Stimulated activated CD8-positive, alpha-beta memory T cell treated with anti-CD3 and anti-CD28 coated beads, Interleukin-15, amount 100 ng/mL, for 4 hours (primary cell): ENCODE measurements around the gene USF2.

Experiments used
- DNase-seq, 2 donors: peaks; one replicate each; pipeline ENCODE4 v3.0.0-alpha.2; 2020; ENCODE audit warnings: low read depth in 2 of 2

The USF2 gene

DNA sequence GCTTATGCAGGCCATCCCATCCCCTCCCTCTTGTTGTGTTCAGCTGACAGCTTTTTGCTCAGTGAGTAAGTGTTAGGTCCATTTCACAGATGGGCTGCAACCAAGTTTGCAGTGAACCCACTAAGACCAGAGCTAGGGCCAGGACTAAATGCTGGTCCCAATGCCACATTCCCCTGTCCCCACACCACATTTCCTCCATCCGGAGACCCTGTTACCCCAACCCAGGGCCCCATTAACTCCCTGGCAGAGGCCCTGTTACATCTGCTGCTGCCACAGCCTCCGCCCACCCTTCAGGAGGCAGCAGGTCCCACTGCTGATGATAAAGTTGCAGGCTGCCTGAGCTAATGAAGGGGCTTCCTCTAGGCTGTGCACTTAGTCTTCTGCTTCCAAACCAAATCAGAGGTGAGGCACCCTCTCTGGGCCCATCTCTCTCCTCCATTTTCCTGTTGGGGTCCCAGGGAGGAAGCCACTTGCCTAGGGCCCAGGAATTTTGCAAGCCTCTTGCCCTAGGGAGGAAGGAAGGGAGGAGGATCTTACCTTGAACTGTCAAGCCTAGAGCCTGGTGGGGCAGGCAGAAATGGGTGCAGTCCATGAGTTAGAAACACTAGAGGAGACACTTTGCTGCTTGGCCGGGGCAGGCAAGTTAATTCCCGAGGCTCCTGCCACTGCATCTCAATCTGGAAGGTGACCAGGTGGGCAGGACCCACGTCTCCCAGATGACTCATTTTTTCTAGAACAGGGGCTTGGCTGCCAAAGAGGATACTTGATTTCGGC is 3.4 kb upstream of the USF2 start:
- no peak for DNase-seq

DNA sequence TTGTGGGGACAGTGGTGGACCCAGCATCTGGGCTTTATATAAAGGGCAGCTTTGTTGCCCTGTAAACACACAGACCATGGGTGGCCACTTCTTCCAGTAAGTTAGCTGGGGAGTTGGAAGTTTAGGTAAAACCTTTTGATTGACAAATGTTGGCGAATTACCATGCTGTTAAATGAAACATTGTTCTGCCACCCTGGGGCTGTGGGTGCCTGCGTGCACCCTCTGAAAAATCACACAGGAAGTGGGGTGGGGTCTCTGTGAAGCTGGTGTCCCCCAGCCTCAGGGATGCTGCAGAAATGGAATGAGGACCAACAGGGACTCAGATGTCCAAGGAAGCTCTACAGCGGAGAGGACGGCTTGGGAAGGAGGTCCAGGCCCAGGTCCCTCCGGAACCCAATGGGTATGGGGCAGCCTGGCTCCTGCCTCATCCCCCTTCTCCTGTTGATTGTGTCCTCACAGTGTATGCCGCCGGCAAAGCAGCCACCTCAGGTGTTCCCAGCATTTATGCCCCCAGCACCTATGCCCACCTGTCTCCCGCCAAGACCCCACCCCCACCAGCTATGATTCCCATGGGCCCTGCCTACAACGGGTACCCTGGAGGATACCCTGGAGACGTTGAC is 2.8 kb upstream of the USF2 start:
- DNase-seq: no peak

DNA sequence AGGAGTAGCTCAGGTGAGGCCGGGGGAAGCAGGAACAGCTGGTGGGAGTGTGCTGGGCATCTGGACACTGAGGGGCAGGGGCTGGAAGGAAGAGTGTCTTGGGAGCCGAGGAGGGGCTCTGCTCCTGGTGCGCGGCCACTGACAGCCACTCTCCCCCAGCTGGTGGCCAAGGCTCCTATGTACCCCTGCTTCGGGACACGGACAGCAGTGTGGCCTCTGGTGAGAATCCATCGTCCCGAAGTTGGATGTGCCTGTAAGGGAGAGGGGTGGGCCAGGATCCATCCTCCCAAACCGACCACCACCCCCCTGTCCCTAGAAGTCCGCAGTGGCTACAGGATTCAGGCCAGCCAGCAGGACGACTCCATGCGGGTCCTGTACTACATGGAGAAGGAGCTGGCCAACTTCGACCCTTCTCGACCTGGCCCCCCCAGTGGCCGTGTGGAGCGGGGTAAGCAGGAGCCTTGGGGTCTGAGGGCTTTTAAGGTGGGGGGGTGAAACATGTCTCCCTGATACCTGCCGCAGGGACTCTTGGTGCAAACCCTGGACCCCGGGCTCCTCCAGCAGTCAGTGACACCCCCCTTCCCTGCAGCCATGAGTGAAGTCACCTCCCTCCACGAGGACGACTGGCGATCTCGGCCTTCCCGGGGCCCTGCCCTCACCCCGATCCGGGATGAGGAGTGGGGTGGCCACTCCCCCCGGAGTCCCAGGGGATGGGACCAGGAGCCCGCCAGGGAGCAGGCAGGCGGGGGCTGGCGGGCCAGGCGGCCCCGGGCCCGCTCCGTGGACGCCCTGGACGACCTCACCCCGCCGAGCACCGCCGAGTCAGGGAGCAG is 2.0 kb upstream of the USF2 start:
- no peak for DNase-seq

DNA sequence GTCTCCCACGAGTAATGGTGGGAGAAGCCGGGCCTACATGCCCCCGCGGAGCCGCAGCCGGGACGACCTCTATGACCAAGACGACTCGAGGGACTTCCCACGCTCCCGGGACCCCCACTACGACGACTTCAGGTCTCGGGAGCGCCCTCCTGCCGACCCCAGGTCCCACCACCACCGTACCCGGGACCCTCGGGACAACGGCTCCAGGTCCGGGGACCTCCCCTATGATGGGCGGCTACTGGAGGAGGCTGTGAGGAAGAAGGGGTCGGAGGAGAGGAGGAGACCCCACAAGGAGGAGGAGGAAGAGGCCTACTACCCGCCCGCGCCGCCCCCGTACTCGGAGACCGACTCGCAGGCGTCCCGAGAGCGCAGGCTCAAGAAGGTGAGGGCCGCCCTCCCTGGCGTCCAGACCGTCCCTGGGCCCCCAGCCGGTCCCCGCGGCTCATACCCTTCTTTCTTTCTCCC is 1.4 kb upstream of the USF2 start:
- peak in 1 of 2 donors; percentile 29 for DNase-seq

DNA sequence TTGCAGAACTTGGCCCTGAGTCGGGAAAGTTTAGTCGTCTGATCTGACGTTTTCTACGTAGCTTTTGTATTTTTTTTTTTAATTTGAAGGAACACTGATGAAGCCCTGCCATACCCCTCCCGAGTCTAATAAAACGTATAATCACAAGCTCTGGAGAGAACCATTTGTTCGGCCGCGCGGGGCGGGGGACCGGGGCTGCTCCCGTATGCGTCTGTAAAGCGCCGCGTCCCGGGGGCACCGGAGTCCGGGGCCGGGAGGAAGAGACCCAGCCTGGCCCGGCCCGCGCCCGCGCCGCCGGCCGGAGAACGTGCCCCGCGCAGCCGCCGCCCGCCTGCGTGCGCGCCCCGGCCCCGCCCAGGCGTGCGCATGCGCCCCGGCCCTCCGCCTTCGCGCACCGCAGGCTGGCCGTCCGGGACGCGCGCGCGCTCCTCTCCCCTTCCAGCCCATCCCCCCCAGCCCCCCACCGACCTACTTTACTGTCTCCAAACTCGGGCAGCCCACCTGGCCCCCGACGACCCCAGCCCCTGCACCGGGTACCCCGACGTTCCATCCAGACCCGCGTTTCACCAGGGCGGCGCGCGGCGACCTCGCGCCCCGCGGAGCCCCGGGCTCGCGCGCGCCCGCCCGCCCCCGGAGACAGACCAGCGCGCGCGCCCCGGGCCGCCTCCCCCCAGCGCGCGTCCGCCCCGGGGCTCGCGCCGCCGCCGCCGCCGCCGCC is 785 bp upstream of the USF2 start:
- DNase-seq: peak in 1 of 2 donors; percentile 60

DNA sequence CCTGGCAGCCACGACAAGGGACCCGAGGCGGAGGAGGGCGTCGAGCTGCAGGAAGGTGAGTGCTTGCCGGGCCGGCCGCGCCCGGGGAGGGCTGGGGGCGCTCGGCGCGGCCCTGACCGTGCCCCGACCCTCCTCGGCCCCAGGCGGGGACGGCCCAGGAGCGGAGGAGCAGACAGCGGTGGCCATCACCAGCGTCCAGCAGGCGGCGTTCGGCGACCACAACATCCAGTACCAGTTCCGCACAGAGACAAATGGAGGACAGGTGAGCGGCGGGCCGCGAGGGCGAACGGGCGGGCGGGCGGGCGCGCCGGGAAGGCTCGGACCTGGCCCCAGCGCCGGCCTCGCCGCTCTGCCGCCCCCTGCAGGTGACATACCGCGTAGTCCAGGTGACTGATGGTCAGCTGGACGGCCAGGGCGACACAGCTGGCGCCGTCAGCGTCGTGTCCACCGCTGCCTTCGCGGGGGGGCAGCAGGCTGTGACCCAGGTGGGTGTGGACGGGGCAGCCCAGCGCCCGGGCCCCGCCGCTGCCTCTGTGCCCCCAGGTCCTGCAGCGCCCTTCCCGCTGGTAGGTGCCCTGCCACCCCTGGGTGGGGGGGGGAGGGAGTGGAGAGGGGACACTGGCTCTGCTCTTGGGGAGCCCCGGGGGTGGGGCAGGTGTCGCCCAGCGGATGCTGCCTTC is 816 bp downstream of the USF2 start:
- DNase-seq: peak in 1 of 2 donors; percentile 56

DNA sequence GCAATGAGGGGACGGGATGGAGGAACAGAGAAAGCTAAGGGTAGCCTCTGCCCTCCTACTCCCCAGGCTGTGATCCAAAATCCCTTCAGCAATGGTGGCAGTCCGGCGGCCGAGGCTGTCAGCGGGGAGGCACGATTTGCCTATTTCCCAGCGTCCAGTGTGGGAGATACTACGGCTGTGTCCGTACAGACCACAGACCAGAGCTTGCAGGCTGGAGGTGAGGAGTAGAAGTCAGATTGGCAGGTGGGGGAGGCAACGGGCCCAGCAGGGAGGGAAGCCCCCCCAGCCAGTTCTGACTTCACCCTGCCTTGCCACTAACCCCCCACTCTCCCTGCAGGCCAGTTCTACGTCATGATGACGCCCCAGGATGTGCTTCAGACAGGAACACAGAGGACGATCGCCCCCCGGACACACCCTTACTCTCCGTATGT is 1.6 kb downstream of the USF2 start:
- no peak for DNase-seq

DNA sequence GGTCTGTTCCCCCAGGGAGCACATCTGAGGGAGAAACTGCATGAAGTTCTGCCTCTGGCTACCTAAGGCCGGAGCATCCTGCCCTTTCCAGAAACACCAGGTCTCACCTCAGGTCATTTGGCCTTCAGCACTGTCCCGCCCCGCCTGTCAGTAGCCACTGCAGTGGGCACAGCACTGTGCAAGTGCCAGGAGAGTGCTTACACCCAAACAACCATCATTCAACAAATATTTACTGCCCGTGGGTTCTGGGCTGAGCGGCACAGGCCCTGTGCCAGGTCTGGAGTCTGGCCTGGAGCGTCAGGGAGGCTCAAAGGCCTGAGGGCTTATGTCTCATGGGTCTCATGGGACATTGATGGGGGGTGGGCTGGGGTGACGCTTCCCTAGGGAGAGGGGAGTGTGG is 2.8 kb downstream of the USF2 start:
- DNase-seq: no peak

DNA sequence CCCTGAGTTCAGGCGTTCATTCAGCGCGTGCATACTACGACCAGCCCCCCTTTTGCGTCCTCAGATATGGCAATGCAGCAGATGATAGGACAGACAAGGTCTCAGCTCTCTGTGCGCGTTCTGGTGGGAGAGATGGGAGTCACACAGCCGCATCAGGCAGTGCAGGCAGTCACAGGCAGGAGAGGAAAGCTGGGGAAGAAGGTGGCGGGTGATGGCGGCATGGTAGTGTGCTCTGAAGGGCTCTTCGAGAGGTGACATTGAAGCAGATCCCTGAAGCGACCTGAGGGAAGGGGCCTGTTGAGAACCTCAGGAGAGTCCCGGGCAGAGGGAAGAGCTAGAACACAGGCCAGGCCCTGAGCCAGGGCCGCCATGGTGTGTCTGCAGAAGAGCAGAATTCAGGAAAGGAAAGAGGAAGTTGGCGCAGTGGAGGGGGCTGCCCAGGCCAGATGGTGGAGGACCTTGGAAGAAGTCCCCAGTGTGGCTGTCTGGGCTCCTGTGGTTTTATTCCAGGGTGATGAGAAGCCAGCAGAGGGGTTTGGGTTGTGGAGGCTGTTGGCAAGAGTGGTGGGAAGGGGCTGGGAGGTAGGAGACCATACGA is 3.5 kb downstream of the USF2 start:
- no peak for DNase-seq

DNA sequence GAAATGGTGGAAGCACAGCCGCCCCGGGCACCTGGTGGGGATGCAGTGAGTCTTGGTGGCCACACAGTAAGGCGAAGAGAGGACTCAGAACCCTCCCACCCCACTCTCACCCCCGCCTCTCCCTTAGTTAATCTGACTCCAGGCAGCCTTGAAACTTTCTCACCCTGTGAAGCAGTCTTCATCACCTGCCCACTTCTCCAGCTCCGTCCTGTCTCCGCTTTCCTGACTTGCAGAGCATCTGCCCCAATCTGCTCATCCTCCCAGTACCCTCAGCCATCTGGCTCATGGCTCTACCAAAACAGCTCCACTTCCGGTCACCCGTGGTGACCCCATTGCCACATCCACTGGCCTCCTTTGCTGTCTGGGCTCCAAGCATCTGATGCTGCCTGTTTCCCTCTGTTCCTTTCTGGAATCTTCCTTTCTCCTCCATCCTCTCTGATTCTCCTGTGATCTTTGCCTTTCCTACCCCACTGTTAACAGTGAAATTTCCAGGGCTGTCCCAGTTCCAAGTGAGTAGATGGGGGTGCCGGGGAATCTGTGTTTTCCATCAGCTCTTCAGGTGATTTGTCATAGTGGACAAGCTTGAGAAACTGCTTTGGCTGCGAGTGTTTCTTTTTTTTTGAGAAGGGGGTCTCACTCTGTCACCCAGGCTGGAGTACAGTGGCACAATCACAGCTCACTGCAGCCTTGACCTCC is 4.3 kb downstream of the USF2 start:
- no peak for DNase-seq

DNA sequence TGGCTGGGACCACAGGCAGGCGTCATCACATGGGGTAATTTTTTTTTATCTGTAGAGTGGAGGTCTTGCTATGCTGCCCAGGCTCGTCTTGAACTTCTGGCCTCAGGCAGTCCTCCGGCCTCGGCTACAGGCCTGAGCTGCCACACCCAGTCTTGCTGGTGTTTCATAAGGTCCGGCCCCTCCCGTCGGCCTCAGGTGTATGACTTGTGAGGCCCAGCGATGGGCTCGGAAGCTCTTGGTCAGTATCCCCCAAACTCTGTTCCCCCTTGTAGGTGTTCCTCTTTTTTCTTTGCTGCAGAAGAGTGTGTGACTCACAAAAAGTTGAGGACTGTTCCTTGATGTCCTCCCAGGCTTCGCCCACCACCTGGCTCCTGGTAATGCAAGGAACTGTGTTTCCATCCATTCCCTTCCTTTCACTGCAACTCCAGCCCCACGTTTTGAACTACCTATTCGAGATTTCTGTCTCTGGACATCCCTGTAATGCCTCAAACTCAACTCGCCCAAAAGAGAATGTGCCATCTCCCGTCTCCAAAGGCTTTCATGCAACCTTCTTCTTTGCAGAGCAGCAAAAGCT is 5.0 kb downstream of the USF2 start:
- no peak for DNase-seq

DNA sequence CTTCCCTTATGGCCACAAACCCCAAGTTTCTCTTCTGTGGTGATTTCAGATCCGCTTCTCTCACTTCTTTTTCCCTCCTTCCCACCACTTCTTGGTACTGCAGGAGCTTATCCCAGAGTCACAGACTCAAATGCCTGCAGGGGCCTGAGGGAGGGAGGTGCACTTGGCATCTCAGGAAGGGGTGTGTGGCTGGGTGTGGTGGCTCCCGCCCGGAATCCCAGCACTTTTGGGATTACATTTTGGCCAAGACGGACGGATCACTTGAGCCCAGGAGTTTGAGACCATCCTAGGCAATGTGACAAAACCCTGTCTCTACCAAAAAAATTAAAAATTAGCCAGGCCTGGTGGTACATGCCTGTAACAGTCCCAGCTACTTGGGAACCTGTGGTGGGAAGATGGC is 5.6 kb downstream of the USF2 start:
- no peak for DNase-seq

DNA sequence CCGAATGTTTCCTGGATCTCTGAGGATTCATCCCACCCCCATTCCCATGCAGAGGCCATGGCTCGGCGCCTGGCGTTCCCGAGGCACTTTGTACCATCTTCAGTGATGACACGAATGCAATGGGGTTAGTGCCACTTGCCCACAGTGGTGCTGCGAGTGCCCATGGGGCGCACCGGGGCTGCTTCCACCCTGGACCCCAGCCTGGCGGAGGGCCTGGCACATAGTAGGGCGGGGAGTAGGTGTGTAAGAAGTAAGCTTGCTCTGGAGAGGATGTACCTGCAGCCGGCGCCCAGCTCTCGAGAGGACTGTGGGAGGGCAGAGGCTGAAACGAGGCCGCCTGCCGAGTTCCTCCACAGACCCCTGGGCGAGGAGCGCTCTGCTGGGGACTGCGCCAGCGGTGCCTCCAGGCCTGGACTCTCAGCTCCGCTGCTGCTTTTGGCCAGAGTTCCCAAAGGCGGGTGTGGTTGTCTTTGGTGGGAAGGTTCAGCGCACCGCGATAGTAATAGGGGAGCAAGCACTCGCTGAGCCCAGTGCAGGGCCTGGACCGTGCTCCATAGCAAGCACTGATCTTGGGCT is 8.0 kb downstream of the USF2 start:
- no peak for DNase-seq

DNA sequence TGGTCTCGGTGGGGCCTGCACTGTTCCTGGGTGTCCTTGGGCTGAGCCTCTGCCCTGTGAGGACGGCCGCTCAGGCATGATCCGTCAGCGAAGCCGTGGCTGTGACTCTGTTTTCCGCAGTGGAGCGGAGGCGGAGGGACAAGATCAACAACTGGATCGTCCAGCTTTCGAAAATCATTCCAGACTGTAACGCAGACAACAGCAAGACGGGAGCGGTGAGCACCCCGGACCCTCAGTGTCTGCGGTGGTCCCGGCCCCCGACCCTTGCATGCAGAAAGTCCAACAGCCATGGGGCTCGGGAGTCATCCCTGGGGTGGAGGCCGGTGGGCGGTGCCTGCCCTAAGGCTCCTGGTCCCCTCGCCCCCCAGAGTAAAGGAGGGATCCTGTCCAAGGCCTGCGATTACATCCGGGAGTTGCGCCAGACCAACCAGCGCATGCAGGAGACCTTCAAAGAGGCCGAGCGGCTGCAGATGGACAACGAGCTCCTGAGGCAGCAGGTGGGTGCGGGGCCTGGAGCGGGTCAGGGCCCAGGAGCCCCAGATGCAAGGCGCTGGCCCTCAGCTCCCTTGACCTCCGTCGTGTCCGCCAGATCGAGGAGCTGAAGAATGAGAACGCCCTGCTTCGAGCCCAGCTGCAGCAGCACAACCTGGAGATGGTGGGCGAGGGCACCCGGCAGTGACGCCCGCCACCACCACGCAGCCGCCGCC is 10.0 kb downstream of the USF2 start:
- no peak for DNase-seq

DNA sequence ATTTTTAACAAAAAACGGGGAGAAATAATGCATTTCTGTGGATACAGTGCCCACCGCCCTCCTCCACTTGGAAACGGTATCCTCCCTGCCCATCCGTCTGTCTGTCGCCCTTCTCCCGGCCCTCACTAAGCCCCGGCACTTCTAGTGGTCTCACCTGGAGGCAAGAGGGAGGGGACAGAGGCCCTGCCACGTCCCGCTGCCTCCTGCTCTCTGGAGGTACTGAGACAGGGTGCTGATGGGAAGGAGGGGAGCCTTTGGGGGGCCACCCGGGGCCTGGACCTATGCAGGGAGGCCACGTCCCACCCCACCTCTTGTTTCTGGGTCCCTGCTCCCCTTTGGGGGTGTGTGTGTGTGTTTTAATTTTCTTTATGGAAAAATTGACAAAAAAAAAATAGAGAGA is 10.6 kb downstream of the USF2 start:
- DNase-seq: no peak

DNA sequence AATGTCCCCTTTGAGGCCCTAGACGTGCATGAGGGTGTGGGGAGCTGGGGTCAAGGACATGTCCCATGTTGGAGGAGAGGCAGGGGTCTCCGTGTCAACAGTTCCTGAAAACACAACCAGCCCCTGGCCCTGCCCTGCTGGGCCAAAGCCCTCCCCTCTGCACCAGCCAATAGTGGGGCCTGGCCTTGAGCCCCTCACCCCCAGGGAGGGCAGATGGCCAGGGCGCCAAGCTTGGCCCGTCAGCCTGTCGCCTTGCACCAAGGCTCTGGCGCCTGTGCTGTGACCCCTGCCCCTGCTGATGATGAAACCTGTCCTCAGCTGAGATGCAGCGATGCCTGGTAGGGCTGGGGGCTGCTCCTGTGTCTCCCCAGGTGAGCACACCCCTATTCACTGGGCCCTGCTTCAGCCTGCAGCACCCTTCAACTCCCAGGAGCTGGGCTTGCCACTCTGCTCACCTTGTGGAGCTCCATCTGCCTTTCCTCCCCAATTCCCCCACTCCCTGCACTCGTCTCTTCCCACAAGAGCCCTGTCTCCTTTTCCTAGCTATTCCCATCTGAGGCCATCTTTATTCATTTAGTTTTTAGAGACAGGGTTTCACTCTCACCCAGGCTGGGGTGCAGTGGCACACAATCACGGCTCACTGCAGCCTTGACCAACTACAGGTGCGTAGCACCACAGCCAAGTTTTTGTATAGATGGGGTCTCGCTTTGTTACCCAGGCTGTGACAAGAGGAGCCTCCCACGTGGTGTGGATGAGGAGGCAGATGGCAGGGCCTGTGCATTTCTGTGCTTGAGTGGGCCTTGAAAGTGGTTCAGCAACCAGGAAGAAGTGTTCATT is 11.4 kb downstream of the USF2 start:
- no peak for DNase-seq

DNA sequence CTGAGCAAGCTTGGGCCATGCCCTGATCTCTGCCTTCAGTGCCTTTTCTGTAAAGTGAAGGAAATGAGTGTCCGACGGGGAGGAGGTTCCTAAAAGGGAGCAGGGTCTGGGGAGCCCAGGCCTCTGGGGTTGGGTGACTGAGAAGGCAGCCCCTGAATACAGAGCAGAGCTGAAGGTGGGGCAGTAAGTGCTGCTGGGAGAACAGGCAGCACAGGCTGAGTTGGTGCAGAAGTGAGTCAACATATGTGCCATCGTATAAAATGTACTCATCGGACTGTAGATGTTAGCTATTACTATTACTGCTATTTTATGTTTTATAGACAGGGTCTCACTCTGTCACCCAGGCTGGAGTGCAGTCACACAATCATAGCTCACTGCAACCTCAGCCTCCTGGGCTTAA is 12.5 kb downstream of the USF2 start:
- DNase-seq: no peak
